Psoas muscle (tissue), 8 donors: ENCODE results near the gene CHD2. TPM values are rescaled to one million over a fixed set of nuclear protein-coding genes. Genes with fewer than 3 reads are reported as not detected.

ENCODE experiments used
- ATAC-seq, 4 donors: fragments of 200-7000 bp; cut with Tn5 transposase; one replicate each; pipeline ENCODE4 v1.9.1; 2020; ENCODE audit warnings: moderate library complexity in 3 of 4, mild to moderate bottlenecking in 2 of 4
- DNase-seq, 2 donors: peaks; one replicate each; pipeline ENCODE4 v3.0.0-alpha.2; 2020
- H3K27ac ChIP-seq: fragments of 200-600 bp; one replicate; pipeline ENCODE4 v1.8.0; 2022
- H3K27me3 ChIP-seq, 3 donors: fragments of 200-600 bp in 1 of 3; one replicate each; pipeline versions ENCODE4 v1.6.1 to v1.8.0; 2013 to 2022; ENCODE audit warnings: low read length in 2 of 3, mild to moderate bottlenecking in 2 of 3, moderate library complexity in 1 of 3; ENCODE audit not compliant: insufficient read depth in 3 of 3
- H3K36me3 ChIP-seq, 2 donors: fragments of 200-600 bp in 1 of 2; one replicate each; pipeline versions ENCODE4 v1.6.1 to v1.8.0; 2013 to 2022; ENCODE audit warnings: low read depth in 1 of 2, mild to moderate bottlenecking in 1 of 2, moderate library complexity in 1 of 2; ENCODE audit not compliant: insufficient read depth in 1 of 2
- H3K4me1 ChIP-seq: fragments of 200-600 bp; one replicate; pipeline ENCODE4 v1.8.0; 2022
- H3K4me3 ChIP-seq: fragments of 200-600 bp; one replicate; pipeline ENCODE4 v1.8.0; 2022; ENCODE audit warnings: mild to moderate bottlenecking
- H3K9me3 ChIP-seq: fragments of 200-600 bp; one replicate; pipeline ENCODE4 v1.8.0; 2022
- CTCF ChIP-seq: fragments of 200-600 bp; IDR thresholded peaks from one replicate; pipeline ENCODE4 v1.8.0; 2022; ENCODE audit warnings: antibody characterized with exemption
- whole genome bisulfite sequencing, 3 donors: extraction: QIAGEN DNeasy Blood & Tissue Kit; methylation state at CpG; one replicate each; pipeline versions ENCODE4 v1.1.6 to v1.1.7; 2013; 5-methylcytosine and 5-hydroxymethylcytosine counted together
- intact Hi-C, 2 donors: fragments of 100-400 bp; cut with DNase I; formaldehyde crosslinking; loops; one replicate each; pipeline versions ENCODE4 v1.11.0 to v1.14.2; 2022
- polyA plus RNA-seq, 3 donors: library from polyadenylated mRNA; stranded (reverse); fragments of 200-250 nt; gene quantifications; one replicate each; pipeline ENCODE4 v1.2.3, GENCODE V29; 2013
- total RNA-seq, 4 donors: library from RNA; stranded (reverse); fragmentation: NEBNext Ultra II Directional in 2 of 4; extraction: Animal tissue kit (Norgen Biotek cat#: 25700) in 2 of 4; gene quantifications; one replicate each; pipeline versions ENCODE4 v1.2.1 to v1.2.4, GENCODE V29; 2021 to 2023
- donor health status: healthy with polysubstance abuse.
- donor health status: DM: no; HTN: no; CAD: no; lungs with moderate emphysema.
- donor health status: Bipolar disorder and iron deficiency.
- donor health status: healthy.
- donor health status: DM: yes; HTN: yes; CAD: no.
- donor health status: DM: no; HTN: no; CAD: no.
- donor health status: DM: no; HTN: no; CAD: no.
- donor health status: DM: yes; HTN: yes; CAD: no.

Gene CHD2
- total and polyA plus RNA-seq, 7 donors, result 11.1 to 53.0 (median 40.9) TPM

GRCh38 chr15:93048426-93048721, 148.2 kb downstream of the CHD2 start:
- 86 to 93% (median 92%) methylated on average over 14 of the region's 14 CpGs for WGBS, 3 donors
- H3K9me3 ChIP-seq, result peaks cover 5% of the 10 kb centered on the region
- intact Hi-C loops, result no loop called here
- DNase-seq (no peak), ATAC-seq (no peak)
- H3K36me3 ChIP-seq, result peaks cover 0 to 95% of the 10 kb centered on the region in 2 donors
- H3K27ac ChIP-seq, result no peak overlapping the region
- H3K27me3 ChIP-seq, result no peaks in the 10 kb centered on the region
- H3K4me1 ChIP-seq, result no peaks in the 10 kb centered on the region
- TF ChIP-seq CTCF, result no peak
- no peak overlapping the region for H3K4me3 ChIP-seq

GRCh38 chr15:93048759-93049161, 148.6 kb downstream of the CHD2 start:
- DNase-seq (peak in 1 of 2 donors; percentile 62), ATAC-seq (peak; percentile 3 to 53 (median 19))
- Histone ChIP-seq H3K4me3 (no peak overlapping the region), H3K36me3 (peaks cover 0 to 95% of the 10 kb centered on the region in 2 donors), H3K27ac (no peak overlapping the region), H3K27me3 (no peaks in the 10 kb centered on the region), H3K4me1 (no peaks in the 10 kb centered on the region), H3K9me3 (peaks cover 5% of the 10 kb centered on the region)
- no peak for TF ChIP-seq CTCF
- WGBS, 3 donors, result 47 to 72% (median 57%) methylated on average over 16 of the region's 16 CpGs
- intact Hi-C loops, result no loop called here

- TF ChIP-seq CTCF, result no peak
- H3K4me1 ChIP-seq, result no peaks in the 10 kb centered on the region
- no peak overlapping the region for H3K27ac ChIP-seq
- DNase-seq (no peak), ATAC-seq (no peak)
- H3K36me3 ChIP-seq, result peaks cover 0 to 92% of the 10 kb centered on the region in 2 donors
- H3K4me3 ChIP-seq, result no peak overlapping the region
- H3K9me3 ChIP-seq, result peaks cover 5% of the 10 kb centered on the region
- intact Hi-C loops, result no loop called here
- WGBS, 3 donors, result 64 to 73% (median 70%) methylated on average over 8 of the region's 8 CpGs
- H3K27me3 ChIP-seq, result no peaks in the 10 kb centered on the region
These were observed 149.1 kb downstream of the CHD2 start for GRCh38 chr15:93049233-93049632.

- H3K4me1 ChIP-seq, result no peaks in the 10 kb centered on the region
- peak in 1 of 2 donors; percentile 34 for DNase-seq
- peaks cover 0 to 92% of the 10 kb centered on the region in 2 donors for H3K36me3 ChIP-seq
- H3K27ac ChIP-seq, result no peak overlapping the region
- intact Hi-C loops, result no loop called here
- H3K27me3 ChIP-seq, result no peaks in the 10 kb centered on the region
- ATAC-seq, result no peak
- WGBS, 3 donors, result 61 to 72% (median 65%) methylated on average over 15 of the region's 15 CpGs
- no peak for TF ChIP-seq CTCF
- no peak overlapping the region for H3K4me3 ChIP-seq
- H3K9me3 ChIP-seq, result peaks cover 5% of the 10 kb centered on the region
These were observed 149.9 kb downstream of the CHD2 start for GRCh38 chr15:93049914-93050578.

DNA sequence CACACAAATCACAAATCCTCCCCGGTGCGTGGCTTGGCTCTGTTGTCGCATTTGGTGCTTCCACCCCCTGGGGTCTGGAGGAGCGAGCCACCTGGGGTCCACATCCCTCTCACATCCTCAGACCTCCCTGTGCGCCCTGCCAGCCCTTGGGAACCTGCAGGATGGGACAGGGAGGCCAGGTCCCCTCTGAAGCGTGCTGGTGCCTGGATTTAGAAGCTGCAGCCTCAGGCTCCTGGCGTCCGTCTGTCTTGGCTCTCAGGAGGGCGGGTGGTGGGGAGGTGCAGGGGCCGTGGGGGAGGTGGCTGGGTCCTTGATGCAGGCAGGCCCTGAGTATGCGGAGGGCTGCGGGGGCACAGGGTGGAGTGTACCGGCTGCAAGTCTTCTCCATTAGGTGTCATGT, 150.5 kb downstream of the CHD2 start:
- H3K9me3 ChIP-seq, result peaks cover 5% of the 10 kb centered on the region
- intact Hi-C loops, result no loop called here
- DNase-seq, result peak in 1 of 2 donors; percentile 50
- H3K4me1 ChIP-seq, result peaks cover 6% of the 10 kb centered on the region
- peak in 1 of 4 donors; percentile 1 for ATAC-seq
- no peak overlapping the region for H3K27ac ChIP-seq
- no peak for TF ChIP-seq CTCF
- no peak overlapping the region for H3K4me3 ChIP-seq
- WGBS, 3 donors, result 74 to 90% (median 75%) methylated on average over 13 of the region's 13 CpGs
- H3K36me3 ChIP-seq, result peaks cover 0 to 91% of the 10 kb centered on the region in 2 donors
- no peaks in the 10 kb centered on the region for H3K27me3 ChIP-seq
